AML-193 (cell line): ENCODE data around the gene ERCC3.

Experiments
- DNase-seq, 2 experiments: peaks; one replicate each; lab custom pipeline; 2025; lab: John Stamatoyannopoulos, UW

The ERCC3 gene

DNA sequence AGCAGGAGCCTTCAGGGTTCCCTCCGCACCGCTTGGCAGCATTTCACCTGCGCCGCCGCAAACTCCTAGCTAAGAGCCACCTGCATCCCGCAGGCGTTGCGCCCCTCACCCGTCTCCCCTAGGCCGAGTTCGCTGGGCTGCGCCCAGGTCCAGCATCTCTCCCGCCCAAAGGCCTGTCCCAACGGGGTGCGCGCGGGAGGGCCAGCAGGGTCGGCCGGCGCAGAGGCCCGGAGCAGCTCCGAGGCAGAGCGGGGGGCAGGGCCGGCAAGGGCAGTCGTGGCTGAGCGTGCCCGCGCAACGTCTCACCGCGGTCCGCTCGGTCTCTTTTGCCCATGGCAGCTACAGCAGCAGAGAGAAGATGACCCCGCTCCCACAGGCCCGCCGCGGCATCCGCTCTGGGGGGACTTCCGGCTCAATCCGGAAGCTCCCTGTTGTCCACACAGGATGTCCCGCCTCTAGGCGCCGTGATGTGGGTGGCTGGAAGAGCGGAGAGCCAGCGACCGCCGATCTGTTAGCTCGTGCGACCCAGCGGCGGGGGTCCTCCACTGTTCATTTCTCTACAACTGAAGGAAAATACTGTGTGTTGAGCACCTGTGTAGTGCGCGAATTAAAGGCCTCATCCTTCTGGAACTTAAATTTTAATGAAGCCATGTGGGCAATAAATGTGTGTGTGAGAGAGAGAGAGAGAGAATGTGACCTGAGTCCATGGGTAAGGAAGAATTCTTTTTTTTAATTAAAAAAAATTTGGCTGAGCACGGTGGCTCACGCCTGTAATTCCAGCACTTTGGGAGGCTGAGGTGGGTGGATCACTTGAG lies at the start of gene ERCC3:
TSS of gene ERCC3 (minus strand) at position 397 of the 815 bp plus-strand sequence. CDS start at position 334, 63 bp downstream.
- DNase-seq: peak; percentile 34 to 42

GRCh38 chr2:127343277-127343676 lies 49.3 kb upstream of the ERCC3 start:
- no peak for DNase-seq

- DNase-seq: peak in 1 of 2 experiments; percentile 11
Measured at GRCh38 chr2:127342101-127342500, 48.2 kb upstream of the ERCC3 start.

GRCh38 chr2:127332335-127332734 lies 38.4 kb upstream of the ERCC3 start:
- no peak for DNase-seq

DNA sequence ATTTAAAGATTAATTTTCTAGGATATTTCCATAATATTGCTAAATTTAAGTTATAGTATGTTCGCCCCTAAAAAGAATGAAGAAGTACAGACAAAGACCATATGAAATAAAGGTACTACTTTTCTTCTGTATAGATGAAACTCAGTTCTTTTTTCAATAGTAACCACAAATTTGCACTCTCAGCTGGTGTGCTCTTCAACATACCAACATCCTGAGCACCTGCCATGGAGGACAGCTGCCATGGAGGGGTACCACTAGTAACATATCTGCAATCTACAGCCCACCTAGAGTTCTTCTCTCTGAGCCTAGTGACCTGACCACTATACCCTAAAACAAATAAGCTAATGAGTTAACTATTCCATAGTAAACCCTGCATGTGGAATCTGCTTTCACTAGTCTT lies 36.8 kb upstream of the ERCC3 start:
- DNase-seq: no peak

DNA sequence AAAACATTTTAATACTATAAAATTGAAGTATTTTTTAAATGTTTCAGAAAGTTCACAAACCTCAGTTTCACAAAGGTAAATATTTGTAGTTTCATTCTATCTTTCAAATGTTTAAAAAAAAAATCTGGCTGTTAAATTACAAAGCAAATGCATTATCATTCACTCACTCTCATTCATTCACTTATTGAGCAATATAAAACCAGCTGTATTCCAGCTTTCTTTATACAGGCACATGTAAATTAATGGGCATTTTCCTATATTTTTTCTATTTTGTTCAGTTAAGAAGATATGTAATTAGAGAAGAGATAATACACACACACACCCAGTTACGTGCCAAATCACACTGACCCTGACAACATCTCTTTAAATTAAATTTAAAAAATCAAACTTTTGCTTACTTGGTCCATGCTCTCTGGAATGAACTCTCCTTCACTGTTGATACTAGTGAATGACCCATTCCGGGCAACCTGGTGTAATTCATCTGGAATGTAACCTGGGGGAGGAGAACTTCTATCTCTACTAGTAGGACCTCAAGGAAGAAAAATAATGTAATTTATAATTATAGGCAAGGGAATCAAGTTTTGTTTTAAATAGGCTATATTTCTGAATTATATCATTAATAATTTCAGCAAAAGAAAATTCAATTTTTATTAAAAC lies 32.5 kb upstream of the ERCC3 start:
- no peak for DNase-seq

GRCh38 chr2:127324635-127325034 lies 30.7 kb upstream of the ERCC3 start:
- peak; percentile 37 to 68 for DNase-seq

DNA sequence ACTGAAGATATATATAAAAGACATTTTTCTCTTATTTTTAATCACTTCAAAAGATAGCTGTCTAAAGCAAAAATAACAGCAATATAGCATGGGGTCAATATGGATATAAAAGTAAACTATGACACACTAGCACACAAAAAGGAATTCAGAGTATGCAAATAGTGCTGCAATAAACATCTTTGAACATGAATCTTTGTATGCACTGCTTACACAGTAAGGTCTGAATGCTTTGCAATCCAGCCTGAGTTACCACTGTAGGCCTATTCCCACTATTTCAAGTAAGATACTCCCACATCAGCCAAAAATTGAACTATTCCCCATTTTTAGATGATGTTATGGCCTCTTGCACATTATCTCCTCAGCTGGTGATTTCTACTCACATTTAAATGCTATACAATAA lies 27.4 kb upstream of the ERCC3 start:
- DNase-seq: no peak

GRCh38 chr2:127320586-127321275 lies 26.8 kb upstream of the ERCC3 start:
- no peak for DNase-seq

DNA sequence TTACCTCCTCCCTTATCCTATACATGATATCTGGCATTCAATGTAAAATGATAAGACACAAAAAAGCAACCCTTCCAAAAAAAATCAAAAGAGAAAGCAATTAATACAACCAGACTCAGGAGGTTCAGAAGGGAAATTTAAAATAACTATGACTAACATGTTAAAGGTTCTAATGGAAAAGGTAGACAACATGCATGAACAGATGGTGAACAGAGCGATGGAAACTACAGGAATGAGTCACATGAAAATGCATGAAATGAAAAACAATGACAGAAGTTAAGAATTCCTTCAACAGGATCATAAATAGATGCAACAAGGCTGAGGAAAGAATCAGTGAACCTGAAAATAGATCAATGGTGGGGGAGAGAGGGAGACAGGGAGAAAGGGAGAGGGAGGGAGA lies 26.1 kb upstream of the ERCC3 start:
- DNase-seq: no peak

GRCh38 chr2:127314193-127314988 lies 20.4 kb upstream of the ERCC3 start:
- no peak for DNase-seq

- DNase-seq: no peak
Measured at GRCh38 chr2:127313406-127313805, 19.5 kb upstream of the ERCC3 start.

- DNase-seq: no peak
Measured at GRCh38 chr2:127310980-127311379, 17.0 kb upstream of the ERCC3 start.

DNA sequence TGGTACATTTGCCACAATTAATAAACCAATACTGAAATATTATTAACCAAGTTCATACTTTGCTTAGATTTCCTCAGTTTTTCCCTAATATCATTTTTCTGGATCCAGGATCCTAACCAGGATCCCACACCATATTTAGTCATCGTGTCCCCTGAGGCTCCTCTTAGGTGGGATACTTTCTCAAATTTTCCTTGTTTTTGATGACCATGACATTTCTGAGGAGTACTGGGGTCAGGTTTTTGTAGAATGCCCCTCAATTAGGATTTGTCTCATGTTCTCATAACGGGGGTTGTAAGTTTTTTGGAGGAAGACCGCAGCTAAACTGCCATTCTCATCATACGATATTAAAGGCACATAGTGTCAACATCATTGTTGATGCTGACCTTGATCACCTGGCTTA lies 15.5 kb upstream of the ERCC3 start:
- no peak for DNase-seq

DNA sequence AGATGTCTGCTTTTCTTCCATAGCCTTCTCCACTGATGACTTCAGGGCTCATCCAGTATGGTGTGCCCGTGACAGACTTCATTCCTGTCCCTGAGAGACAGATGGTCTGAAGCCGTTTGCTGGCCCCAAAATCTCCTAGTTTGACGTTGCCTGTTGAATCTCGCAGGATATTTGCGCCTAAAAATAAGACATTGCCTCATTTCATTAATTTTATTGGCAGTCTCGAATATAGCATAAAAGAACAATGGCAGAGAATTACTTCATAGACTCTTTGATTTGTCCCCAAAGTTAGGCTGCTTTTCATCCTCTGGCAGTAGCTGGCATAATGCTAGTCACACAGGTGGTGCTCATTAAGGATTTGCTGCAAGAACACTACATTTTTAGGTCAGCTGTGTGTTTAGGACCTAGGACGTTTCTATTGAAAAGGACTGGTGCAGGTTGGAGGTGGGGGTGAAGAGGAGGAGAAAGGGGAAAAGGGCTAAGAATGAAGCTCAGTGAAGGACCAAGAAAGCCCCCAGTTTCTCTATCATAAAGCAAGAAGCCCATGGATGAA lies 14.7 kb upstream of the ERCC3 start:
- no peak for DNase-seq

DNA sequence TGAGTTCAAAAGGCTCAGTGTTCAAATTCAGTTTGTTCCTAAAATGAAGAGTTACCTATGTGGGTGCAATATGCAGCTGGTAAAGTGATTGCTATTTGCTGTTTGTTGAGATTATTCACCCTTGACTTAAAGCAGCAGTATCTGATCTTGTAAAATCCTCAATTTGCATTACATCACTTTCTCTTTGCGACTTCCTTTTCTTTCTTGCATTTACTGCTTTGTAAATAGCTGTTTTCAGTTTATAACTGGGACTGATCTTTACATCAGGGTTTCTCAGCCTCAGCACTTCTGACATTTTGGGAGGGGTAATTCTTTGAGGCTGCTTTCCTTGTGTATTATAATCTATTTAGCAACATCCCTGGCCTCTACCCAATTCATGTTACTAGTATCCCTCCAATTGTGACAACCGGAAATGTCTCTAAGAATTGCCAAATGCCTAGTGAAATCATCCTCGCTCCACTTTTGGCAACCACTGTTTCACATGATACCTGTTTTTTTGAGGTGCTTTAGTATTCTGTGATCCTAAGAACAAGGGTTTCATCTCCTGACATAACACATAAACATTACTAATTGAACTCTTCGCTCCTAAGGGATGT lies 12.1 kb upstream of the ERCC3 start:
- DNase-seq: no peak

GRCh38 chr2:127302168-127302567 lies 8.2 kb upstream of the ERCC3 start:
- no peak for DNase-seq

- no peak for DNase-seq
Measured at GRCh38 chr2:127293386-127293747, 577 bp downstream of the ERCC3 start.

DNA sequence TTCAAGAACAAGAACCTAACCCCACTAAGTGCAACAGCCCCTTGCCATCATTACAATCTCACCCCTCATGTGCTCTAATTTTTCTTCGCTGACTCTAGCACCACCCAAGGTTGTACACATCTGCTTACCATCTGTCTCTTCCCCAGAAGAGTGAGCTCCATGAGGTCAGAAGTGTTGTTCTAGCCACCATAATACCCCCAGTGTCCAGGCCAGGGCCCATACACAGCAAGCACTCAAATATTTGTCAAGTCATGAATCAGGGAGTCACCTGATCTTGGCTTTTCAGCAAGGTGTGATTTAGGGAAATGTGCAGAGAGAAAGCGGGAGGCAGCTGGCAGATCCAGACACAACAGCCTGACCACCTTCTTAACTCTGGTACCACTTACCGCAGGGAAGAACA lies 5.7 kb downstream of the ERCC3 start:
- DNase-seq: no peak

- no peak for DNase-seq
Measured at GRCh38 chr2:127283275-127283674, 10.7 kb downstream of the ERCC3 start.

GRCh38 chr2:127280693-127281092 lies 13.3 kb downstream of the ERCC3 start:
- DNase-seq: no peak
